K562 (cell line): ENCODE measurements around the gene WDR93. TPM values are rescaled to one million over a fixed set of nuclear protein-coding genes. Genes with fewer than 3 reads are reported as not detected.
A peak's percentile ranks its signal among the peaks of the same experiment; 100 is the strongest.

Experiments used
- ATAC-seq: fragments of 200-7000 bp; cut with Tn5 transposase; 3 replicates; pipeline ENCODE4 v1.9.1; 2020; ENCODE audit warnings: moderate library complexity
- BruUV-seq: library from RNA; stranded (reverse); fragments of 400-500 nt; replicated peaks from 2 replicates; lab custom pipeline; 2021; lab: Mats Ljungman, UMichigan
- CTCF ChIA-PET: fragments of 300-600 bp; formaldehyde crosslinking; extraction: SDS; loops from one replicate; lab custom pipeline; 2021; ENCODE audit warnings: low intra/inter-chr PET ratio; lab: Yijun Ruan, JAX
- POLR2A ChIA-PET: fragments of 300-600, 350-650 bp; sonication (Branson Sonifier 250); formaldehyde crosslinking; extraction: SDS; loops from one replicate; lab custom pipeline; 2021; ENCODE audit warnings: antibody characterized with exemption, inconsistent platforms; lab: Yijun Ruan, JAX
- DNase-seq, 4 experiments: peaks; one replicate each; pipeline versions ENCODE4 v3.0.0 to v3.0.0-alpha.2; 2011 to 2018; ENCODE audit warnings: low spot score in 3 of 4, mixed read lengths in 3 of 4; ENCODE audit errors: extremely low read depth in 1 of 4
- FAIRE-seq: peaks from 2 replicates; lab custom pipeline; 2011; peaks lifted over from hg19 to GRCh38; lab: Jason Lieb, UNC
- H2AFZ ChIP-seq: 2 replicates; pipeline ENCODE4 v1.6.0; 2011; ENCODE audit warnings: low read depth, low read length, control low read depth, inconsistent platforms
- H3K27ac ChIP-seq: fragments of 200-600 bp; 3 replicates; pipeline ENCODE4 v1.8.0; 2011; ENCODE audit warnings: low read depth, mild to moderate bottlenecking, control low read depth, inconsistent platforms, low read length, moderate library complexity, mixed read lengths; ENCODE audit errors: extremely low read depth
- H3K27me3 ChIP-seq, 2 experiments: fragments of 300-600 bp in 1 of 2; 2 replicates in 1 of 2; 3 replicates in 1 of 2; pipeline versions ENCODE4 v1.6.0 to v1.8.0; 2011; ENCODE audit warnings: inconsistent platforms in 2 of 2, low read length in 2 of 2, mild to moderate bottlenecking in 1 of 2, mixed read lengths in 1 of 2, moderate library complexity in 1 of 2; ENCODE audit not compliant: control insufficient read depth in 2 of 2, insufficient read depth in 2 of 2
- H3K36me3 ChIP-seq: fragments of 300-600 bp; 3 replicates; pipeline ENCODE4 v1.8.0; 2011; ENCODE audit warnings: mild to moderate bottlenecking, low read length, inconsistent platforms; ENCODE audit not compliant: control insufficient read depth, insufficient read depth
- H3K4me1 ChIP-seq, 2 experiments: fragments of 200-600 bp in 1 of 2; replicated peaks in 1 of 2; 2 replicates in 1 of 2; 3 replicates in 1 of 2; pipeline versions ENCODE4 v1.5.1 to v1.8.0; 2011; ENCODE audit warnings: inconsistent platforms in 2 of 2, low read length in 2 of 2, mild to moderate bottlenecking in 1 of 2, mixed read lengths in 1 of 2, moderate library complexity in 1 of 2; ENCODE audit not compliant: control insufficient read depth in 2 of 2, insufficient read depth in 2 of 2
- H3K4me2 ChIP-seq: 2 replicates; pipeline ENCODE4 v1.6.1; 2011; ENCODE audit warnings: low read length, control low read depth, inconsistent platforms, mixed read lengths; ENCODE audit not compliant: insufficient read depth
- H3K4me3 ChIP-seq: fragments of 200-600 bp; sonication (generic), shearing (Covaris generic); 2 replicates; pipeline ENCODE4 v1.5.1; 2016; ENCODE audit warnings: control low read depth, inconsistent platforms
- H3K79me2 ChIP-seq: fragments of 200-600 bp; 3 replicates; pipeline ENCODE4 v1.8.0; 2011; ENCODE audit warnings: low read length, inconsistent platforms; ENCODE audit not compliant: control insufficient read depth, insufficient read depth
- H3K9ac ChIP-seq, 2 experiments: 2 replicates each; pipeline versions ENCODE4 v1.6.0 to v1.6.1; 2011; ENCODE audit warnings: low read depth in 2 of 2, low read length in 2 of 2, control low read depth in 1 of 2, inconsistent platforms in 1 of 2, mild to moderate bottlenecking in 1 of 2, mixed read lengths in 1 of 2; ENCODE audit not compliant: insufficient read depth in 1 of 2
- H3K9me1 ChIP-seq: one replicate; pipeline ENCODE4 v1.6.0; 2011; ENCODE audit warnings: inconsistent platforms, mild to moderate bottlenecking, low read length, moderate library complexity; ENCODE audit not compliant: control insufficient read depth, insufficient read depth
- H3K9me3 ChIP-seq: replicated peaks from 2 replicates; pipeline ENCODE4 v1.5.1; 2011; ENCODE audit warnings: low read depth, low read length, inconsistent platforms; ENCODE audit not compliant: control insufficient read depth, insufficient read depth
- H4K20me1 ChIP-seq: replicated peaks from 2 replicates; pipeline ENCODE4 v1.6.1; 2011; ENCODE audit warnings: low read length, inconsistent platforms, mixed read lengths; ENCODE audit not compliant: control insufficient read depth, insufficient read depth
- EGR1 ChIP-seq: fragments of 450-650 bp; conservative IDR thresholded peaks from 2 replicates; pipeline ENCODE4 v1.6.1; 2017; ENCODE audit warnings: mild to moderate bottlenecking
- WGBS: fragments of 100-300 bp; shearing (Covaris generic); methylation state at CpG from one replicate; pipeline ENCODE4 v1.1.6; 2016; ENCODE audit warnings: low coverage, mixed read lengths; ENCODE audit not compliant: insufficient coverage; ENCODE audit errors: missing lambda C conversion rate; 5-methylcytosine and 5-hydroxymethylcytosine counted together
- in situ Hi-C: fragments of 300-500 bp; cut with MboI; formaldehyde crosslinking; loops from 4 replicates; pipeline ENCODE4 v1.15.0; 2018; ENCODE audit warnings: inconsistent platforms, mixed read lengths
- intact Hi-C: fragments of 100-400 bp; cut with micrococcal nuclease; formaldehyde crosslinking; loops from 2 replicates; pipeline ENCODE4 v1.14.2; 2022
- polyA plus RNA-seq, 8 experiments: library from polyadenylated mRNA; depleted of rRNA in 4 of 8; stranded (reverse) in 5 of 8; unstranded in 3 of 8; fragments of >200 nt; fragmentation: Nextera tagmentation in 2 of 8; fragmentation: Illumina TruSeq in 1 of 8; extraction: Ambion mirVana in 2 of 8; extraction: Trizol in 1 of 8; gene quantifications; 2 replicates each; pipeline versions ENCODE4 v1.2.1 to v1.2.3, GENCODE V29; 2011 to 2014; ENCODE audit warnings: inconsistent platforms in 1 of 8, missing spikeins in 1 of 8
- total RNA-seq, 7 experiments: library from RNA; depleted of rRNA in 6 of 7; stranded (reverse); fragments of >200 nt in 6 of 7; fragmentation: Illumina TruSeq in 2 of 7; extraction: Trizol in 2 of 7; gene quantifications; 2 replicates each; pipeline versions ENCODE4 v1.2.1 to v1.2.3, GENCODE V29; 2011 to 2021; ENCODE audit warnings: low replicate concordance in 1 of 7
- TF ChIP-seq, protein P1 (sequence below): sonication (generic); formaldehyde crosslinking; IDR thresholded peaks from 2 replicates; pipeline ENCODE4 v1.8.0; 2023; ENCODE audit warnings: missing genetic modification reagents, mild to moderate bottlenecking, borderline replicate concordance

WDR93 gene
- total and polyA plus RNA-seq, 9 of the 15 experiments (the other 6 are each of a cell fraction or from before 2014, with no cell fraction given) = not detected

DNA sequence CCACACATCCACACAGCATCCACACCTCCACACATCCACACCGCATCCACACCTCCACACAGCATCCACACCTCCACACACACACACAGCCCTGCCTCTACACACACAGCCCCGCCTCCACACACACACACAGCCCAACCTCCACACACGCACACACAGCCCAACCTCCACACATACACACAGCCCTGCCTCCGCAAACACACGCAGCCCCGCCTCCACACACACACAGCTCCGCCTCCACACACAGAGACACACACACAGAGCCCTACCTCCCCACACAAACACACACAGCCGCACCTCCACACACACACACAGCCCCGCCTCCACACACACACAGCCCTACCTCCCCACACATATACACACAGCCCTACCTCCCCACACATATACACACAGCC is 55.8 kb downstream of the WDR93 start:
- DNase-seq (no peak), ATAC-seq (no peak), FAIRE-seq (no peak)
- BruUV-seq = no TSS peak
- in situ Hi-C loops = no loop called here
- intact Hi-C loops = loop anchor here (10.0 kb wide), 1 partner anchor 538 kb away; no protein-coding TSS in a partner anchor
- POLR2A ChIA-PET = no interaction called here
- WGBS = 10% methylated on average over 8 of the region's 9 CpGs
- Histone ChIP-seq H3K9me1 (no peaks in the 10 kb centered on the region), H4K20me1 (no peaks in the 10 kb centered on the region), H3K27ac (no peak overlapping the region), H3K4me3 (no peak overlapping the region), H3K9ac (no peak overlapping the region), H3K79me2 (no peaks in the 10 kb centered on the region), H3K4me1 (peaks cover 0 to 34% of the 10 kb centered on the region in 2 experiments; a peak in 3 of 5 replicates), H3K9me3 (no peaks in the 10 kb centered on the region), H3K36me3 (no peaks in the 10 kb centered on the region), H3K27me3 (peaks cover 7 to 50% of the 10 kb centered on the region in 2 experiments; a peak in 4 of 5 replicates), H2AFZ (no peak overlapping the region), H3K4me2 (no peak overlapping the region)
- TF ChIP-seq, protein P1, sequence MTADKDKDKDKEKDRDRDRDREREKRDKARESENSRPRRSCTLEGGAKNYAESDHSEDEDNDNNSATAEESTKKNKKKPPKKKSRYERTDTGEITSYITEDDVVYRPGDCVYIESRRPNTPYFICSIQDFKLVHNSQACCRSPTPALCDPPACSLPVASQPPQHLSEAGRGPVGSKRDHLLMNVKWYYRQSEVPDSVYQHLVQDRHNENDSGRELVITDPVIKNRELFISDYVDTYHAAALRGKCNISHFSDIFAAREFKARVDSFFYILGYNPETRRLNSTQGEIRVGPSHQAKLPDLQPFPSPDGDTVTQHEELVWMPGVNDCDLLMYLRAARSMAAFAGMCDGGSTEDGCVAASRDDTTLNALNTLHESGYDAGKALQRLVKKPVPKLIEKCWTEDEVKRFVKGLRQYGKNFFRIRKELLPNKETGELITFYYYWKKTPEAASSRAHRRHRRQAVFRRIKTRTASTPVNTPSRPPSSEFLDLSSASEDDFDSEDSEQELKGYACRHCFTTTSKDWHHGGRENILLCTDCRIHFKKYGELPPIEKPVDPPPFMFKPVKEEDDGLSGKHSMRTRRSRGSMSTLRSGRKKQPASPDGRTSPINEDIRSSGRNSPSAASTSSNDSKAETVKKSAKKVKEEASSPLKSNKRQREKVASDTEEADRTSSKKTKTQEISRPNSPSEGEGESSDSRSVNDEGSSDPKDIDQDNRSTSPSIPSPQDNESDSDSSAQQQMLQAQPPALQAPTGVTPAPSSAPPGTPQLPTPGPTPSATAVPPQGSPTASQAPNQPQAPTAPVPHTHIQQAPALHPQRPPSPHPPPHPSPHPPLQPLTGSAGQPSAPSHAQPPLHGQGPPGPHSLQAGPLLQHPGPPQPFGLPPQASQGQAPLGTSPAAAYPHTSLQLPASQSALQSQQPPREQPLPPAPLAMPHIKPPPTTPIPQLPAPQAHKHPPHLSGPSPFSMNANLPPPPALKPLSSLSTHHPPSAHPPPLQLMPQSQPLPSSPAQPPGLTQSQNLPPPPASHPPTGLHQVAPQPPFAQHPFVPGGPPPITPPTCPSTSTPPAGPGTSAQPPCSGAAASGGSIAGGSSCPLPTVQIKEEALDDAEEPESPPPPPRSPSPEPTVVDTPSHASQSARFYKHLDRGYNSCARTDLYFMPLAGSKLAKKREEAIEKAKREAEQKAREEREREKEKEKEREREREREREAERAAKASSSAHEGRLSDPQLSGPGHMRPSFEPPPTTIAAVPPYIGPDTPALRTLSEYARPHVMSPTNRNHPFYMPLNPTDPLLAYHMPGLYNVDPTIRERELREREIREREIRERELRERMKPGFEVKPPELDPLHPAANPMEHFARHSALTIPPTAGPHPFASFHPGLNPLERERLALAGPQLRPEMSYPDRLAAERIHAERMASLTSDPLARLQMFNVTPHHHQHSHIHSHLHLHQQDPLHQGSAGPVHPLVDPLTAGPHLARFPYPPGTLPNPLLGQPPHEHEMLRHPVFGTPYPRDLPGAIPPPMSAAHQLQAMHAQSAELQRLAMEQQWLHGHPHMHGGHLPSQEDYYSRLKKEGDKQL = no peak
- 0 out of 2 replicates have a peak, but pooled peaks have one; percentile 5 for TF ChIP-seq EGR1
- CTCF ChIA-PET = no interaction called here
